NOMO-1 treated with DMSO at 0.1 percent for 48 hours (cell line): Measurements from ENCODE around the gene TLCD2.
"Not testable (repeated sequence)": the region's sequence is repeated elsewhere in the genome, so short reads cannot be mapped to it uniquely, and the experiment has no call there.

Experiments
- DNase-seq: peaks from one replicate; lab custom pipeline; 2025; ENCODE audit not compliant: unreplicated experiment; lab: John Stamatoyannopoulos, UW

Gene TLCD2

GRCh38 chr17:1718362-1719165 lies 8.4 kb upstream of the TLCD2 start:
- no peak for DNase-seq

- DNase-seq: peak; percentile 100
Measured at GRCh38 chr17:1716912-1717695, 6.9 kb upstream of the TLCD2 start.

- DNase-seq: peak; percentile 100
Measured at GRCh38 chr17:1716076-1716911, 6.1 kb upstream of the TLCD2 start.

- DNase-seq: no peak
Measured at GRCh38 chr17:1715803-1716075, 5.6 kb upstream of the TLCD2 start.

- DNase-seq: peak; percentile 23
Measured at GRCh38 chr17:1714980-1715802, 5.0 kb upstream of the TLCD2 start.

GRCh38 chr17:1714427-1714979 lies 4.3 kb upstream of the TLCD2 start:
- DNase-seq: peak; percentile 18

- DNase-seq: no peak
Measured at GRCh38 chr17:1713878-1714426, 3.8 kb upstream of the TLCD2 start.

GRCh38 chr17:1713160-1713877 lies 3.1 kb upstream of the TLCD2 start:
- no peak for DNase-seq

GRCh38 chr17:1712271-1712670 lies 2.1 kb upstream of the TLCD2 start:
- DNase-seq: no peak

GRCh38 chr17:1711804-1712203 lies 1.6 kb upstream of the TLCD2 start:
- no peak for DNase-seq

GRCh38 chr17:1710807-1711553 lies 803 bp upstream of the TLCD2 start:
- no peak for DNase-seq

- no peak for DNase-seq
Measured at GRCh38 chr17:1709403-1709951, 700 bp downstream of the TLCD2 start.

GRCh38 chr17:1708791-1709346 lies 1.3 kb downstream of the TLCD2 start:
- DNase-seq: not testable (repeated sequence)

- DNase-seq: no peak
Measured at GRCh38 chr17:1707107-1707506, 3.1 kb downstream of the TLCD2 start.

GRCh38 chr17:1705004-1705403 lies 5.2 kb downstream of the TLCD2 start:
- DNase-seq: no peak

- DNase-seq: no peak
Measured at GRCh38 chr17:1703063-1703462, 7.1 kb downstream of the TLCD2 start.

- DNase-seq: not testable (repeated sequence)
Measured at GRCh38 chr17:1699891-1700290, 10.3 kb downstream of the TLCD2 start.

- DNase-seq: no peak
Measured at GRCh38 chr17:1697681-1698080, 12.5 kb downstream of the TLCD2 start.
